Stimulated activated CD4-positive, alpha-beta T cell treated with anti-CD3 and anti-CD28 coated beads, TNF-alpha, amount 100 ng/mL, for 4 hours (primary cell): ENCODE measurements around the gene IMMP2L.

Experiments used
- DNase-seq, 3 experiments: peaks; one replicate each; pipeline ENCODE4 v3.0.0-alpha.2; 2020; ENCODE audit warnings: low read depth in 3 of 3

Gene IMMP2L

DNA sequence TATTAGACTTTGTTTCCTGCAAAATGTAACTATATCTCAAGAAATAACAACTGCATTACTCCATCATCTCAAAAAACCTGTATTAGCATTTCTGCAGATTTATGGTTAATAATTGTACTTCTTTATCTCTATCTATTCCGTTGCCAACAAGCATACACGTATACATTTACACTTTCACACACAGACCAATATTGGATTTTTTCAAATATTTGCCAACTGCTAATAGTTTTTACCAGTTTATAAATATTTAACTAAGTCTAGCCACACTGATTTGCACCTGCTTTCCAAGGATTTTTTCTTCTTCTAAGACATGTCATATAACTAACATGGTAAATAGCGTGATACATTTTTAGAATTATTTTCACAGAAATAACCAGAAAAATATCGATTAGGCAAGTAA lies 459.2 kb downstream of the IMMP2L start:
- DNase-seq = no peak

DNA sequence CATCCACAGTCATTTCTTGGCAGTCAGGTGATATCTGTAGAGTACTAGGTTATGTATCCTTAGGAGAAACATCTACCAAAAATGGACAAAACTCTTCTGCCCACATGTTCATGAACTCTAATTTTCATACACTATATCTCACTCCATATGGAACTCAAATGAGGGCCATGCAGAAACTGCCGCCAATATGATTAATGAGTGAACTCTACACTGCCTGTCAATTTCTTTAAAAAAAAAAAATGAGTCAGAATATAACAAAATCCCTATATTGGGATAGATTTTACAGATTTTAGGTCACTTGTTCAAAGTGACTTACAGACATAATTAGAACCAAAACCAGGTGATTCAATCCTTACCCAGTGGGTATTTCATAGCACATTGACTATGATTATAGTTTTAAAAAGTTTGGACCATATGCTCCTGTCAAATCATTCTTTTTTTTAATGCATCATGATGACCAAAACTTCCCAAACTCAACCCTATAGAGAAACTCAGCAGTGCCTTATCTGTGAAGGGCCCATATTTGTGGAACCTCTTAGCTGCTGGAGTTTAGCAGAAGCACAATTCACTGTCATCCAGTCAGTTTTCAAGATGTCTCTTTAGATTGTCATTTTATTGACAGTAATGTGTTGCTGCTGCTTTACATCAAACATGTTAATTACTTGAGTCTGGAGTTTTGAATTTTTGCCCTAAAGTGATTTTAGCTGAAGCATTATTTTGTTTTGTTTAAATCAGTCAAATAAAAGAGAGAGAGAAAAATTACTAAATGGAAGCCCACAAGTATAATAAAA lies 460.2 kb downstream of the IMMP2L start:
- DNase-seq = no peak

DNA sequence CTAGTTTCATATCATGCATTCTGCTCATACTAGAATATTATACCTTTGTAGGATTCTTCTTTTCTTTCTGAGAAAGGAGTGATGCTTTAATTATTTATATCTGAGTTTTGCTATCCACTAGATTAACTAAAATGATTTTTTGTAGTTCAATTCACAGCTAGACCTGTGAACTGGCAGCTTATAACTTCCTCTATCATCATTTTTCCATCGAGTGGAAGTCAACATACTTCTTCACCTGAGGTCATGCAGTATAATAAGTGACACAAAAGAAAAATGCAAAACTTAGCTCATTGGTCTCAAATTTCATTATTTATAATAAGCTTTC lies 463.4 kb downstream of the IMMP2L start:
- DNase-seq = no peak

DNA sequence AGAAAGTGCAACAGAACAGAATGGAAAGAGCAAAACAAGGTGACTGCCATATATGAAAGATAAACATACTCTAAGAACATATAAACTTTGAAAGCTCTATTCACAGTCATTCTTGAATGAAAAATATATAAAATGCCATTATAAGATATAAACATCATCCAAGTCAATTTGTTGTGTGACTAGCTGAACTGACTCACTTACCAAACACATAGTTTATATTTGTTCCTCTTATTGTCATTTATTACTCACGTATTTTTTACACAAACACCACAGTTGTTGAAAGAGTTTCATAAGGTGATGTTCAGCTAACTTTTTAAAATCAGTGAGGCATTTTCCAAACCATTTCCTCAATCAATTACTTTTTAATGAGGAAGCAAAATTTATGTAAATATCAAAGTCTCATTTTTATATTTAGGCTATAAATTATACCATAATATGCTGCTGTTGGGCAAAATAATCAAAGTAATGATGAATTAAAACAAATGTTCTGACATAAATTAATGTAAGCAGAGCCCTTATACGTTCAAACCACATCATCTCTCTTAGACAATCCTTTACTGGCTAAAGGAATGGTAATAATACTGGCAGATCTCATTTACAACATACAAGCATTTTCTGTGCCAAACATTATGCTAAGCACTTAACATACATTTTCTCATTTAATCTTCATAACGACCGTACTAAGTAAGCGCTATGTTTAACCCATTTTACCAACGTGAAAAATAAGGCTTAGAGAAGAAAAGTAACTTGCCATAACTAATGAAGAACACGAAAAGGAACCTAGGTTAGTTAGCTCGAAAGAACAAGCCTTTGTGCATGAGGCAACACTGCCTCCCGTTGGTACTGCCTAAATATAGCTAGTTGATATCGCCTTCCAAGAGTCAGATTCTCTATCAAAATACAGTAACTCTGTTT lies 464.0 kb downstream of the IMMP2L start:
- peak in 2 of 3 experiments; percentile 30 to 43 for DNase-seq

DNA sequence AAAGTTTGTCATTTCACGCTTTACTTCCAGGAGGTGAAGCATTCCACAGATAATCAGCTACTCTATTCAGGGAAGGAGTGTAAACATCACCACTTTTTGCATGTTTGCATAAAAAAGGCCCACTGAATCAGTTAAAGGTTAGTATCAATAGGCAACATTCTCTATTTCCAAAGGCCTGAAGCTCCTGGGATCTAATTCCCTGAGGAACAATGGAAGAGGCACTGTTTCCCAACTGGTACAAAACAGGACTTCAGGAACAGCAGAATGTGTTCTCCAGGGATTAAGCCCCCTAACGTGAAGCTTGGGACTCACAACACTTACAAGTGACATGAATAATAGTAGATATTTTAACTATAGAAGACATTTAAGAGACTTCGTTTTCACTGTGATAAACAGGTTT lies 465.3 kb downstream of the IMMP2L start:
- DNase-seq = no peak

DNA sequence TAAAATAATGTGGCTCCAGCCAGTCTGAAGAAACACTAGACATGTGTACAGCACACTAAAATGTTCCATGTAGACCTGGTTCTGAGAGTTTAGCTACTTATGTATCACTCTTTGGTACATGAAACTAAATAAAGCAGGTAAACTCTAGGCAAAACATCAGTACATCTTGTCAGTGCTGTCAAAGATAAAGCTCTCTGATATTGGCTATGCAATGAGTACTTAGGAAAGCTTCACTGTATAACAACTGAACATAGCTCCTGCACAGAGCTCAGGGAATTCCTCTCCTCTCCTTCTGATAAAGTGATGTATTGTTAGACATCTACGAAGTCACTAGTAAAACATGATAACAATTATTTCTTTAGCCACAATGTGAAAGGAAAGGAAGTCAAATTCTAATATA lies 467.9 kb downstream of the IMMP2L start:
- DNase-seq = no peak

DNA sequence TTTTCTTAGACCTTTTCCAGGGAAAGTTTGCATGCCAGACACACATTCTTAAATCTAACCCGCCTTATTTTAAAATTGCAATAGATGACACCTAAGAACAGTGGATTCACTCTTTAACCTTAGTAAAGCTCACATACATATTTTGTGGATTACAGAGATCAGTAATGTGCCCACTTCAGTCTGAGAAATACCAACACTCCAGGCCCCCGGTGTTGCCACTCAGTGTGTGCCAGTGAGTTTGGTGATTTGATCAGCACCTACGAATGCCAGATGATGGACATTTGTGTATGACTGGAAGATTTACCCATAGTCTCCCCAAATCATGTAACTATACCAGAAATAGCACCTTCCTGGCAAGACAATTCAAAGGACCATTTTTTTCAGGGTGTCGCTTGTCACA lies 468.8 kb downstream of the IMMP2L start:
- DNase-seq = no peak

DNA sequence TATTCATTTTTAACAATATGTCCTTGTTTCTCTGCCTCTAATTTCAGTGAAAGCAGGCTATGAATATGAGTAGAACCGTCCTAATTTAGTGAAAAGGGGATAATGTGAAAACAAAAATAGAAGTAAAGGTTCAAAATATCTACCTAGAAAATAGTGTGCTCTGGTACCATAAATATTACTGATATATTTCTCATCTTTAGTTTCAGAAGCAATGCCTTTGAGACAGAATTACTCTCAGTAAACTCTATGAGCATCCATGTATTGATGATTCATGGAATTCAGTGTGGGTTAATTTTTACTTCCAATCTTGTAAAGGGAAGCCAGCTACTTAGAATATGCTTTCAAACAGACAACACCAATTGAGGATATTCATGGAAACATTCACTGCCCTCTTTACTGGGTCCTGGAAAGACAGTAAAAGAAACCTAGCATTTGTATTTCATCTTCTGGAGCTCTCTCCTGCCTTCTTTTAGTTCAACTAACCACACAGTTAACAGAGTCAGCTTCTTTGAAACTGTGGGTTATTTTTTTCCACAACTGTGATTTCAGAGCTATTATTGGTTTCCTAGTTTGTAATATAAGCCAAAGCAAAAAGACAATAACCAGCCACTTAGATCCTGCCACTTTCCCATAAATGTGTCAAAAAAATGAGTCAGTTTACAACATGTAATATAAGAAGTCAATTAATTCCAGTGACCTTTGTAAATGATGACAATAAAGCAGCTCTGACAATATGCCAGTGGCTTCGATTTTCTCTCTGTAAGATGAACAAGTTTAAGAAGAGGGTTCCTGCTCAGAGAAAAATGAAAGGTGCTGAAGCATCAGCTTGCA lies 469.7 kb downstream of the IMMP2L start:
- DNase-seq = no peak

DNA sequence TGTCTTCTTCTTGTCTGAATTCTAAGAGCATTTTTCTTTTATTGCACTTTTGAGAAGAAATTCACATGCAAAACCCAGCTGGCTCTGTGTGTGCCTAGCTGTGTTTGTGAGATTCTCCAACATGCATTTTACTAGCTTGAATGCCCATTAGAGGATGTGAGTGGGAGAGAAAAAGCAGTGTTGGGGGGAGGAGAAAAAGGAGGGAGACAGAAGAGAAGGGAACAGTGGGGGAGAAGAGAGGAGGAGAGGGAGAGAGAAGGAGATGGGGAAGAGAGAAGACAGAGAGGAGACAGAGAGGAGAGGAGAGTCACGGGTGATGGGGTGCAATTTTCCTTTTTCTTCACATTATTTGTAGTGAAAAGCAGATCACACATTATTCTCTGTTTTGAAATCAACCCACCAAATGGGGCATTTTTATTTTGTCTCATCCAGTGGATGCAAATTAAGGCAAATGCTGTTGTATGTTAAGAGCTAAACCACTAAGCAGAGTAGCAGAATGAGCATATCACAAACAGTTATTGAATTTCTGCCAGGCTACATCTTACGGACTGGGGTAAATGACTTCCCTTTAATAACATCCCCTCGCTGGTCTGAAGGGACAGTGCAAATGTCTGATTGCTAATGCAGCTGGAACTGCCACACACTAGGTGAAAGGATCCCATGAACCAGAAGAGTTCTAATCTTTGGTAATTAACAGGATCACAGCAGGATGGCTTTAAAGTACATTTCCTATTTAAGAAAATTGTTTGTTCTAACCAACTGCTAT lies 470.5 kb downstream of the IMMP2L start:
- no peak for DNase-seq

DNA sequence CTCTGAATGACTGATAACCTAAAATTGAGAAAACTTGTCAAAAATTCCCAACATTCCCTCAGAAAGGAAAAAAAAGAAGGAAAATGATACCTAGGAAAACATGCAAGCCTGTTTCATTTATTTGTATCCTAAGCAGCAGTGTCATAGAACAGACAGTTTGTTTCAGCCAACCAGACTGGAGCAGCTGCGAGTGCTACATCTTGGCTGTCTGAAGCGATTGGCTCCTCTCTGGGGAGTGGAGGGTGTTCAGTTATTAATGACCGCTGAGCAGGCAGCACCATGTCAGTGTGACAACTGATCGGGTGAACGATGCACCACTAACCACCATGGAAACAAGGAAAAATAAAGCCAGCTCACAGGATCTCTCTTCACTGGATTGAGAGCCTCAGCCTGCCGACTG lies 471.4 kb downstream of the IMMP2L start, which contains the start of gene LRRN3:
Gene LRRN3, plus strand, starts transcription at position 282 of the 400 bp plus-strand sequence. CDS start 31,646 bp downstream, outside the sequence.
- no peak for DNase-seq

DNA sequence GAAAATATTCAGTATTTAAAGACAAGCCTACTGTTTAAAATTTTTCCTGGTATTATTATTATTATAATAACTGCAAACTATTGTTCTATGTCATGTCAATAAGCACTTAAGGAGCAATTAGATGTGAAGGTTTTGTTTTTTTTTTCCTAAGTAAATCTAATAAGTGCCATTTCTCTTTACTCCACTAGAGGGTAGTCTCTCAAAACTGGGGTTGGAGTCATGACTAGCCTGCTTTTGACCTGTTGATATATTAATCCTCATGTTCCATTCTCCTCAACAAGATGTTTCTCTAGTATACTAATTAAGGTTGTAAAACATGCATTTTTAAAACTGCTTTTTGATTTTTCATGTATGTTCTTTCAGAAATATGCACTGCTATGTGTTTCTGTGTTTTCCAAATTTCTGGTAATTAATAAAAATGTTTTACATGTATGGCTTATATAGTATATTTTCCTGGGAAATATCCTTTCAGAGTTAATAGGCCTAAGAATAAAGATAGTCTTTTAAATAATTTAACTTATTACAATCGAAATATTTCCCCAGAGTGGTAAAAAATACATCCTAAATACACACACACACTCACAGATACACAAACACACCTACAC lies 472.4 kb downstream of the IMMP2L start:
- no peak for DNase-seq

DNA sequence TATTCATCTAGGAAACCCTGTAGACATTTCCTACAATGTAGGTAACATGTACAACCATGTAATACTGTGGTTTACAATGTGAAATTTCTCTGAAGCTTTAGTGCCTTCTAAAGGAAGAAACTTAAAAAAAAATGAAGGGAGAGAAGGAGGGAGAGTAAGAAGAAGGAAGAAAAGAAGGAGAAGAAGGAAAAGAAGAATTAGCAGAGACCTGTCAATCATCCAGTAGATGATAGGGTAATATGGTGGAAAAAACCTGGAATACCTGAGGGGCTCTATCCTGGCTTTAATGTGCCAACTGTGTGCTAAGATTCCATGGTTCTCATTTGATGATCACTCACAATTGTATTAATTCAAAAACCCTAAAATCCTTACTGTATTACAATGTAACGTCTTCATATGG lies 474.0 kb downstream of the IMMP2L start:
- no peak for DNase-seq

DNA sequence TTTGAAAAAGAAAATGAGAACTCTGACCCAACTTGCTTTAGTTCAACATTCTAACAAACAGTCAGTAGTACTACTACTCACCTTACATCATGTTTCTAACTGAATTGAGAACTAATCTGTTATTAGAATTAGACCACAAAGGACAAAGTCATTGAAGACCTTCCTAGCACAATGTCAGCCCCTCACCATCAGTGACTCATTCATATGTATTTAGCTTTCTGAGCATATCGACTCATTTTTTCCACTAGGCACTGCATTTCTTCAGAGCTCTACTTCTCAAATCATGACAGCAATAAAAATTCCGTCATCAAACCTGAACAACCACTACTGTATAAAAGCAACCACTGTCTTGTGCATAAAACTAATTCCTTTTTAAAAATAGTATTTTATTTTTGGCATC lies 475.8 kb downstream of the IMMP2L start:
- no peak for DNase-seq

DNA sequence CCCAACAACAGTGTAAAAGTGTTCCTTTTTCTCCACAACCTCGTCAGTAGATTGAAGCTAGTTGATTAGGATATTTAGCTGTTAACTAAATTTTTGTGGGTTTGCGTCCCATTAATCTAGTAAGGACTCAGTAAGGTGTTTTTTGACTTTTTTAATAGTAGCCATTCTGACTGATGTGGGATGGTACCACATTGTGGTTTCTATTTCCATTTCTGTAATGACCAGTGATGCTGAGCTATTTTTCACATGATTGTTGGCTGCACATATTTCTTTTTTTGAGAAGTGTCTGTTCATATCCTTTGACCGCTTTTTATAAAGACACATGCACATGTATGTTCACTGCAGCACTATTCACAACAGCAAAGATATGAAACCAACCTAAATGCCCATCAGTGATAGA lies 476.9 kb downstream of the IMMP2L start:
- no peak for DNase-seq

DNA sequence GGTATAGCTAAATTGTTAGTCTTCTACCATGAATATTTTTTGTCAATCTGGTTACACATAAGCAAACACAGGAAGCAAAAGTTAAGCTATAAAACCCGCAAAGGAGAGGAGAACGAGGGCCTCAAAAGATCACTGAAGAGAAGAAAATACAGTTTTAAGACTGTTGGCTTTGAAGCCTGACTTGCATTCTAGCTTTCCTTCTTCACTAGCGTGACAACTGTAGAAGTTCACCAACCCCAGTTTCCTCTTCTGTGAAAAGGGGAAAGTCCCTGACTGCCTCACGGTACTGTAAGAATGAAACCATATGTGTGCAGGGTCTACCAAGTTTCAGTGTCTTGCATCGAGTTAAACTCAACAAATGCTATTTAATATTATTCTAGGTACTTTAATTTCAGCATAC lies 478.9 kb downstream of the IMMP2L start:
- peak in 2 of 3 experiments; percentile 23 to 29 for DNase-seq

DNA sequence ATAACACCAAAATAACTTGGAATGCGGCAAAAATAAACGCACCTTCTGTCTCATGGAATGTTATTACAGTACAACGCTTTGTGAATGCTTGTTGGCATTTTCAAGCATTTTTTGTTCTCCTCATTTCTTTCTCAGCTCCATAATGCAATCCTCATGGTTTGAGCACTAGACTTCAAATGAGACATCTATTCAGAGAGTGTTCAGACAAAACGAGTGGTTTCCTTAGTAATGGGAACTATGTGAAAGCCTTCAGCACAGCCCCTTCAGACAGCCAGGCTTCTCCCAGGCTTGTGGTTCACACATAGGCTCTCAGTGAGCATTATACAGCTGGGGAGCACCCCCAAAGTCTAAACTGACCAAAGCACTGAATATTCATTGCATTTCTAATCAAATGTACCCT lies 479.9 kb downstream of the IMMP2L start:
- no peak for DNase-seq

DNA sequence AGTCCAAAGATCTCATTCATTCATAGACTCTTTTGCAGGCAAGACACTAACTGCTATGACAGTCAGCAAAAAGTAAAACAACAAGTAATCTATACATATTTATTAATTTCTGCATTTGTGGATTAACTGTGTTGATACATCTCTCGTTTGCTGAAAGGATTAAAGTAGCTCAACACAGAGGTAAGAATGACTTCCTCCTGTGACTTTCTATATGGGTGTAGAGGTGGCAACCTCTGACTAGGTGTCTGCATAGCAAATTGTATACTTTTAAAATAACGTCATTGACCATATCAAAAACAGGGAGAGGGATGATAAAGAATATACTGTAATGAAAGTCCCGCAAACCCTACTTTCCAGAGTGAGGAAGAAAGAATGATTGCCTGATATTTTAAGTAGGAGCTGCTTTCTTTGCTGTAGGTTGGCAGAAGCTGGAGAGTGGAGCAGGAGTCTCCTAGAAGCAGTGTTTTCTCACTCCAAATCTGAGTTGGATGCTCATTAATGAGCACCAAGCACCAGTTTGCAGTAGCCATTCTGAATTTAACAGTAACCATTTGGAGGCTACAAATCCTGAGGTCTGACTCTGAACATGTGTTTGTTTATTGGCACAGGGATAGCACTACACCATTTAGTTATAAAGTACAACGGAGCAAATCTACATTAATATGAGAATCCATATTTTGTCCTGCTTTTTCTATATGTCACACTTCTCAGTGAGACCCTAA lies 480.6 kb downstream of the IMMP2L start:
- DNase-seq = no peak

DNA sequence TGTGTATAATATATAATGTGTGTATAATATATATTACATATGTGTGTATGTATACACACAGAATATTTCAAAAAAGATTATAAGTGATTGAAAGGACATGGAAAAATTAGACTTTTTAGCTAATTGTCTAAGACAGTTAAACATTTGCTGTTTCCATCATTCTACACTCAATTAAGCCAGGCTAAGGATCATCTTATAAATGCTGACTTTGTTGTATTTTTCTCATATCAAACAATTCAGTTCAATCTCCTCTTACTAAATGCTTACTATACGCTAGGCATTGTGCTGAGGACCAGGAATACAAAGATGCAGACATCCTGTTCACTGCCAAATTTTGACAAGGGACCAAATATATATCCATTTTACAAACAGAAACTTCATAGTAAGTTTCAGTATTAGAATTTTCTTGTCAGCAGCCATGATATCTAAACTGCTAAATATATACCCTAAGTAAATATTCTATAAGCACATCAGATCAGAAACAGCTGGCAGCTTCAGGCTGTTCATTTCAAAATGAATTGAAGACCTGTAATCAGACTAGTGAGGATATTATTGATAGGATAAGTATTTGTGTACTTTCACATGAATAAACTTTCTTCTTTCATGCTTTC lies 481.7 kb downstream of the IMMP2L start:
- DNase-seq = no peak

DNA sequence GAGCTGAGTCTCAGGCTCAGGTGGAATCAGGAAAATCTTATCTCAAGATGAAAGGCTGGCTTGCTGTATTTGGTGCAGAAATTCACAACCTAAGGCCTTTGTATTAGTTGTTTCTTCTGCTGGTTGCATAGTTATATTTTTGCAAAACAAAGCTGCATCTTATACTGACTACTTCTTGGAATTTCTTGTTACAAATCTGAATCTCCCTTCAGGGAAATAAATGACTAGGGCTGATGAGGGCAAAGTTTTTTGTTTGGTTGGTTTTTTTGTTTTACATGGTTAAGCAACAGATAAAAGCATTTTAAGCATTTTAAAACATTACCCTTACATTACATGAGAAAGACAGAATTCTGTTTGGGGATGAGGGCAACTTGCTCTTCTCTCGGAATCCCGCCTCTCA lies 485.3 kb downstream of the IMMP2L start:
- no peak for DNase-seq

DNA sequence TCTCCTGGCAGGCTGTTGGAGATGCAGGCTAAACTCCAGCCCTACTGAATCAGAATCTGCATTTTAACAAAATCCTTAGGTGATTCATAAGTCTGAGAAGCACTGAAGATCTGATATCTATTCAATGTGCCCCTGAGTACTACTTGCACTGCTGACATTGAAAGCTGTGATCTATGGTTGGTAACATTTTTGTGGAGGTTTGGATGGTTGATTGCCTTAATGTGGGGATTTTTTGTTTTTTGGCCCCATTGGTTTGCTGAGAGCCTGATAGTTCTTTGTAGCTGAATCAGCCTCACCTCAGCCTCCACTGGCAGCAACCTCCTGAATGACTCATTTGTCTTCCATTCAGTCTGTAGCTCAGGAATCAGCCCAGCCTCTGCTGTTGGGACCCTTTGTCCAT lies 486.1 kb downstream of the IMMP2L start:
- no peak for DNase-seq
